ENCODE results near the gene CSRP3. TPM values are rescaled to one million over a fixed set of nuclear protein-coding genes. Genes with fewer than 3 reads are reported as not detected.
A peak's percentile ranks its signal among the peaks of the same experiment; 100 is the strongest.

CSRP3 gene
- total and polyA plus RNA-seq, 2 donors from 2014 or later = not detected

DNA sequence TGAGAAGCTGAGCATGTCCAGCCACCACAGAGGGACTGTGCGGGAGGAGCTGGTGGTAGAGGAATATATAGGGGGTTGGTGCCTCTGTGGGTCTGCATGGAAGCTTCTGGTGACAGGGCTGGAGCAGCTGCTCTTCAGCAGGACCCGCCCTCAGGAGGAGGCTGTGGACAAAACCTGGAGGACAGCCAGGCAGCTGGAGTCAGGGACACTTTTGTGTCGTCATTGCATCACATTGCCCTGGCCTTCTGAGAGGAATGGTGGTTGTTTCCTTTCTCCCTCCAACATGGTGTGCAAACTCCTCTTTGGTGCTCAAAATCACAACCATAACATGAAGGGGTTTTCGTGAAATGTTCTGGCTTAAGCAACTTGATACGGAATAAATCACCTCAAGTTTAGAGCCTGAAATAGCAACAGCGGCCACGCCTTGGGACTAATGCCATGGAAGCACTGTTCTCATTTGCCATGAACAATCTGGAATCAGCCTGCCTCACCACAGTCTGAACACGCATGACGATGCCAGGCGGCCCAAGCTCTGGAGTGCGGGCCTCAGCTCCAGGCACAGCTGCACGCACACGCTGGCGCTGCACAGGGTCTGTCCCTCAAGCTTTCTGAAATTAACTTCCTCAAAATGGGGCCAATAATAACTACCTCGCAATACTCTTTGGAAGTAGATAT is 17.1 kb upstream of the CSRP3 start:
- H3K9me3 ChIP-seq (ENCODE audit: control insufficient read depth in 2 of 3, insufficient read depth in 1 of 3, low read length in 3 of 3) = no peaks in the 10 kb centered on the region
- H3K27me3 ChIP-seq (ENCODE audit: control insufficient read depth, insufficient read depth, low read length) = no peaks in the 10 kb centered on the region
- no peaks in the 10 kb centered on the region for H3K36me3 ChIP-seq (ENCODE audit: control insufficient read depth in 2 of 3, insufficient read depth in 3 of 3, low read length in 3 of 3)
- intact Hi-C loops (cut with DNase I) = no loop called here
- TF ChIP-seq, protein P1, sequence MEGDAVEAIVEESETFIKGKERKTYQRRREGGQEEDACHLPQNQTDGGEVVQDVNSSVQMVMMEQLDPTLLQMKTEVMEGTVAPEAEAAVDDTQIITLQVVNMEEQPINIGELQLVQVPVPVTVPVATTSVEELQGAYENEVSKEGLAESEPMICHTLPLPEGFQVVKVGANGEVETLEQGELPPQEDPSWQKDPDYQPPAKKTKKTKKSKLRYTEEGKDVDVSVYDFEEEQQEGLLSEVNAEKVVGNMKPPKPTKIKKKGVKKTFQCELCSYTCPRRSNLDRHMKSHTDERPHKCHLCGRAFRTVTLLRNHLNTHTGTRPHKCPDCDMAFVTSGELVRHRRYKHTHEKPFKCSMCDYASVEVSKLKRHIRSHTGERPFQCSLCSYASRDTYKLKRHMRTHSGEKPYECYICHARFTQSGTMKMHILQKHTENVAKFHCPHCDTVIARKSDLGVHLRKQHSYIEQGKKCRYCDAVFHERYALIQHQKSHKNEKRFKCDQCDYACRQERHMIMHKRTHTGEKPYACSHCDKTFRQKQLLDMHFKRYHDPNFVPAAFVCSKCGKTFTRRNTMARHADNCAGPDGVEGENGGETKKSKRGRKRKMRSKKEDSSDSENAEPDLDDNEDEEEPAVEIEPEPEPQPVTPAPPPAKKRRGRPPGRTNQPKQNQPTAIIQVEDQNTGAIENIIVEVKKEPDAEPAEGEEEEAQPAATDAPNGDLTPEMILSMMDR (IDR thresholded peaks at IDR 0.05; ENCODE audit: borderline replicate concordance, extremely low read depth, insufficient read depth) = no peak
- H3K4me1 ChIP-seq (ENCODE audit: control insufficient read depth in 2 of 3, insufficient read depth in 2 of 3, low read depth in 1 of 3, low read length in 3 of 3) = no peaks in the 10 kb centered on the region
- FAIRE-seq (no peak), DNase-seq (peak in 1 of 5 donors; percentile 38)
- no peak overlapping the region for H3K9ac ChIP-seq (ENCODE audit: low read length in 3 of 3)
- no peak overlapping the region for H3K27ac ChIP-seq (ENCODE audit: low read depth in 2 of 2, low read length in 2 of 2)
- no peak overlapping the region for H3K4me3 ChIP-seq (ENCODE audit: low read length in 3 of 3)

DNA sequence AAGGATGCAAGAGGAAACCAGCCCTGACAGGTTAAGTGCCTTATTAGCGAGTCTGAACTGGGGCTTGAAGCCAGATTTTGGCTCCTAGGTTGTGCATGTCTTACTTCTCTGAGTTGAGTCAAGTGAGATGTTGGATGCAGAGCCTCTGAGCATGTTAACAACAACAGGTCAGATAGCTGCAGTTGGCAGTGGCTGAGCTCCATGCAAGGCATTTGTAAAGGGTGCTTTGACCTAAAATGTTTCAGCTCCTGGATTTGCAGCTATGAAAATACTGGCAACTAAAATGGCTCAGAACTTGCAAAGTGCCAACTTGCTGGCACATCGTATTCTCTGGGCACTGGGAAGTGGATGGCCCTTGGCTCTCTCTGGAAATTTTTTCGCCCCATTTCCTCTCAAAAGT is 16.4 kb upstream of the CSRP3 start:
- FAIRE-seq = no peak
- Histone ChIP-seq H3K9ac (ENCODE audit: low read length in 3 of 3) (no peak overlapping the region), H3K9me3 (ENCODE audit: control insufficient read depth in 2 of 3, insufficient read depth in 1 of 3, low read length in 3 of 3) (no peaks in the 10 kb centered on the region), H3K27me3 (ENCODE audit: control insufficient read depth, insufficient read depth, low read length) (no peaks in the 10 kb centered on the region), H3K4me1 (ENCODE audit: control insufficient read depth in 2 of 3, insufficient read depth in 2 of 3, low read depth in 1 of 3, low read length in 3 of 3) (no peaks in the 10 kb centered on the region), H3K36me3 (ENCODE audit: control insufficient read depth in 2 of 3, insufficient read depth in 3 of 3, low read length in 3 of 3) (no peaks in the 10 kb centered on the region), H3K27ac (ENCODE audit: low read depth in 2 of 2, low read length in 2 of 2) (no peak overlapping the region), H3K4me3 (ENCODE audit: low read length in 3 of 3) (no peak overlapping the region)
- intact Hi-C loops (cut with DNase I) = no loop called here
- TF ChIP-seq, protein P1 (IDR thresholded peaks at IDR 0.05; ENCODE audit: borderline replicate concordance, extremely low read depth, insufficient read depth) = no peak
- no peak for DNase-seq

DNA sequence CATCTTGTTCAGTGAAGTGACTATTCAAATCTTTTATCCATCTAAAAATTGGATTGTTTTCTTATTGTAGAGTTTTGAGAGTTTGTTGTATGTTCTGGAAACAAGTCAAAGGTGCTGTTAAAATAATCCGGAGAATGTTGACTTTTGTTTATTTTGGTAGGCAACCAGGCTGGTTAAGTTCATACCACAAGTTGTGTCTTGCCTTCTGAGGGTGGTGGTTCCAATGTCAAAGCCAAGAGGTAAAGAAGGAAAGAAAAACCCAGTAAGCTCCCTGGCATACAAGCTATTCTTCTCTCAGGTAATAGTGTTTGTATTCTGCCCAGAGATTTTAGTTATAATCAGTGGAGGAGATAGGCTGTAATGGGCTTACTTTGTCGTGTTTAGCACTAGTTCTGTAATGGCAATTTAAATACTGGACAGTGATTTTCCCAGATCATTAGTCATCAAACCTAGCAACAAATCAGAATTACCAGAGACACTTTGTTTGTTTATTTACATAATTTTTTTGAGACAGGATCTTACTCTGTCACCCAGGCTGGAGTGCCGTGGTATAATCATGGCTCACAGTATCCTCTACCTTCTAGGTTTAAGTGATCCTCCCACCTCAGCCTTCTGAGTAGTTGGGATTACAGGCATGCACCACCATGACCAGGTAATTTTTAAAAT is 15.1 kb upstream of the CSRP3 start:
- TF ChIP-seq, protein P1 (IDR thresholded peaks at IDR 0.05; ENCODE audit: borderline replicate concordance, extremely low read depth, insufficient read depth) = no peak
- Histone ChIP-seq H3K9me3 (ENCODE audit: control insufficient read depth in 2 of 3, insufficient read depth in 1 of 3, low read length in 3 of 3) (no peaks in the 10 kb centered on the region), H3K27ac (ENCODE audit: low read depth in 2 of 2, low read length in 2 of 2) (no peak overlapping the region), H3K36me3 (ENCODE audit: control insufficient read depth in 2 of 3, insufficient read depth in 3 of 3, low read length in 3 of 3) (no peaks in the 10 kb centered on the region), H3K4me3 (ENCODE audit: low read length in 3 of 3) (no peak overlapping the region), H3K27me3 (ENCODE audit: control insufficient read depth, insufficient read depth, low read length) (no peaks in the 10 kb centered on the region), H3K9ac (ENCODE audit: low read length in 3 of 3) (no peak overlapping the region), H3K4me1 (ENCODE audit: control insufficient read depth in 2 of 3, insufficient read depth in 2 of 3, low read depth in 1 of 3, low read length in 3 of 3) (no peaks in the 10 kb centered on the region)
- FAIRE-seq = no peak
- DNase-seq = no peak
- intact Hi-C loops (cut with DNase I) = no loop called here
